AG09309 (cell line): Measurements from ENCODE around the gene ZFTA.
"Not testable (repeated sequence)": the region's sequence is repeated elsewhere in the genome, so short reads cannot be mapped to it uniquely, and the experiment has no call there.

Experiments
- DNase-seq: peaks from one replicate; pipeline ENCODE4 v3.0.0-alpha.2; 2010; ENCODE audit warnings: low read depth
- H3K4me3 ChIP-seq: 2 replicates; pipeline ENCODE4 v1.5.1; 2011; ENCODE audit warnings: mild to moderate bottlenecking, low read depth, low read length, moderate library complexity; ENCODE audit not compliant: control insufficient read depth
- TF ChIP-seq, protein P1 (sequence below): IDR thresholded peaks from 2 replicates; pipeline ENCODE4 v1.5.1; 2011; ENCODE audit warnings: mild to moderate bottlenecking, low read depth, low read length, inconsistent platforms; ENCODE audit not compliant: insufficient read depth, control insufficient read depth; ENCODE audit errors: missing control alignments

ZFTA gene

DNA sequence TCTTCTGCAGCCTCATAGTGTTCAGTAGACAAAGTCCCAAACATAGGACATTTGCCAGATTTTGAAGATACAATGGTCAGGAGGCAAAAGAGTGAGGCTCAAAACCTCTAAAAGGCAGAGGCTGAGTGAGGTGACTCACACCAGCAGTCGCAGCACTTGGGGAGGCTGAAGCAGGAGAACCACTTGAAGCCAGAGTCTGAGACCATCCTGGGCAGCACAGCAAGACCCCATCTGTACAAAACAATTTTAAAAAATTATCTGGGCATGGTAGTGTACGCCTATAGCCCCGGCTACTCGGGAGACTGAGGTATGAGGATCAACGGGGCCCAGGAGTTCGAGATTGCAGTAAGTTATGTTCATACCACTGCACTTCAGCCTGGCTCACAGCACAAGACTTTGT is 14.2 kb upstream of the ZFTA start:
- no peak overlapping the region for H3K4me3 ChIP-seq
- no peak for DNase-seq
- TF ChIP-seq, protein P1, sequence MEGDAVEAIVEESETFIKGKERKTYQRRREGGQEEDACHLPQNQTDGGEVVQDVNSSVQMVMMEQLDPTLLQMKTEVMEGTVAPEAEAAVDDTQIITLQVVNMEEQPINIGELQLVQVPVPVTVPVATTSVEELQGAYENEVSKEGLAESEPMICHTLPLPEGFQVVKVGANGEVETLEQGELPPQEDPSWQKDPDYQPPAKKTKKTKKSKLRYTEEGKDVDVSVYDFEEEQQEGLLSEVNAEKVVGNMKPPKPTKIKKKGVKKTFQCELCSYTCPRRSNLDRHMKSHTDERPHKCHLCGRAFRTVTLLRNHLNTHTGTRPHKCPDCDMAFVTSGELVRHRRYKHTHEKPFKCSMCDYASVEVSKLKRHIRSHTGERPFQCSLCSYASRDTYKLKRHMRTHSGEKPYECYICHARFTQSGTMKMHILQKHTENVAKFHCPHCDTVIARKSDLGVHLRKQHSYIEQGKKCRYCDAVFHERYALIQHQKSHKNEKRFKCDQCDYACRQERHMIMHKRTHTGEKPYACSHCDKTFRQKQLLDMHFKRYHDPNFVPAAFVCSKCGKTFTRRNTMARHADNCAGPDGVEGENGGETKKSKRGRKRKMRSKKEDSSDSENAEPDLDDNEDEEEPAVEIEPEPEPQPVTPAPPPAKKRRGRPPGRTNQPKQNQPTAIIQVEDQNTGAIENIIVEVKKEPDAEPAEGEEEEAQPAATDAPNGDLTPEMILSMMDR = no peak

DNA sequence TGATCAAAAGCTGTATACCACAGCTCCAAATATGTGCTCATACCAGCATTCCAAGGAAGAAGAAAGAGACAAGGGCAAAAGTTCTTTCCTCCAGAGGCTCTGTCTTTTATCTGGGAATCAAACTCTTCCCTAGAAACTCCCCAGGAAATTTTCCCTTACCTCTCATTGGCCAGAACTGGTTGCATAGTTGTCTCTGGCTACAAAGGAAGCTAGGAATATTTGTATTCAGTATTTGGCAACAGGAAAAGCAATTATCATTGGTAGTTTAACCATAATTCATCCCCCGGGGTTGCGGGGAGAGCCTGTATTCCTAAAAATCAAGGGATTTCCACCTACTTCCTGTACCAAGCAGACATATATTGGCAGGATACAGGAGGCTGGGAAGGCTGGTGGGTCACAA is 10.5 kb upstream of the ZFTA start:
- TF ChIP-seq, protein P1 = no peak
- no peak overlapping the region for H3K4me3 ChIP-seq
- no peak for DNase-seq

GRCh38 chr11:63775191-63775590 is 6.6 kb upstream of the ZFTA start:
- no peak overlapping the region for H3K4me3 ChIP-seq
- TF ChIP-seq, protein P1 = no peak
- DNase-seq = no peak

DNA sequence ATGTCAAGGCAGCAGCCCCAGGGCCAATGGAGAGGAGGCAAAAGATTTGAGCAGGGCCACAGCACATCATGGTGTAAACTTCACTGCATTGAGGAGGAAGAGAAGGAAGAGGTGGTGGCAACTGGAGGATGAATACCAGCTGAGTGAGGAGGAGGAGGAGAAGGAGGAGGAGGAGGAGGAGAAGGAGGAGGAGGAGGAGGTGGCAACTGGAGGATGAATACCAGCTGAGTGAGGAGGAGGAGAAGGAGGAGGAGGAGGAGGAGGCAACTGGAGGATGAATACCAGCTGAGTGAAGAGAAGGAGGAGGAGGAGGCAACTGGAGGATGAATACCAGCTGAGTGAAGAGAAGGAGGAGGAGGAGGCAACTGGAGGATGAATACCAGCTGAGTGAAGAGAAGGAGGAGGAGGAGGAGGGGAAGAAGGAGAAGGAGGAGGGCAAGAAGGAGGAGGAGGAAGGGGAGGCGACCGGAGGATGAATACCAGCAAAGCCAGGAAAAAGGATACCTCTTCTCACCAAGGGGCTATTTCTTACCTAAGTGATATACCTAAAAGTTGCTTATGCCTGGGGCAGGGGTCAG is 3.3 kb upstream of the ZFTA start:
- not testable (repeated sequence) for DNase-seq, H3K4me3 ChIP-seq

GRCh38 chr11:63770763-63771162 is 2.2 kb upstream of the ZFTA start:
- no peak overlapping the region for H3K4me3 ChIP-seq
- TF ChIP-seq, protein P1 = no peak
- DNase-seq = no peak

GRCh38 chr11:63769714-63770455 is 1.3 kb upstream of the ZFTA start:
- H3K4me3 ChIP-seq = peak overlapping the region; percentile 92
- no peak for DNase-seq
- TF ChIP-seq, protein P1 = no peak

DNA sequence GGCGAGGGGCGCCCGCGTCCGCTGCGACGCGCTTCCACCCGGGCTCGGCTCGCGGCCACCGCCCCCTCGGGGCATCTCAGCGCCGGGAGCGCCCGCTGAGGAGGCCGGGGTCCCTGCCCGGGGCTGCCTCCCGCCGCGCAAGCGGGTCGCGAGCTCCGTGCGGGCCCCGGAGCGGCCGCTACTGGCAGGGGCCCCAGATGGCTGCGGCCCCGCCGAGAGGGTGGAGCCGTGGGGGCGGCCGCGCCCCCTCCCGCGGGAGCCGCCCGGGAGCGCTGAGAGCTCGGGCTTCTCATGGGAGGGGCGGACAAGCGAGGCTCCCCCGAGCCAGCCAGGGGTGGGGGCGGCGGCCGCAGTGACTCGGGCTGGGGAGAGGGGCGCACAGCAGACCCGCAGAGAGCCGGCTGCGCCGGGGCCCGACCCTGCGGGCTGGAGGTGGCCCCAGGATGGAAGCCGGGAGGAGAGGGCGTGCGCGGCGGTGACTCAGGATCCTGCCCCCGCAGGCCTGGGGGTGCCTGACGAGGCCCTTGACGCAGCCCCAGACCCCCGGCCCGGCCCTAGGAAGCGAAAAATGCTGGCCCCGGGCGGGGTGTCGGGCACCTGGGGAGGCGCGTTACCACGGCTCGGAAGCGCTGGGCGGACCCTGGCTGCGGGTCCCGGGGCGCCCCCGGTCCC is 603 bp upstream of the ZFTA start:
- TF ChIP-seq, protein P1 = no peak
- DNase-seq = no peak
- H3K4me3 ChIP-seq = peak overlapping the region; percentile 92
